ENCODE measurements around the gene EBF3.

The EBF3 gene

GRCh38 chr10:129873351-129873750 is 90.7 kb downstream of the EBF3 start:
- H3K27ac ChIP-seq = no peak overlapping the region
- no peak for TF ChIP-seq CTCF (conservative IDR thresholded peaks at IDR 0.05)

- no peak overlapping the region for H3K27ac ChIP-seq
- no peak for TF ChIP-seq CTCF (conservative IDR thresholded peaks at IDR 0.05)
Observed at GRCh38 chr10:129871966-129872365, 92.1 kb downstream of the EBF3 start.

GRCh38 chr10:129870961-129871621 is 93.0 kb downstream of the EBF3 start:
- no peak for TF ChIP-seq CTCF (conservative IDR thresholded peaks at IDR 0.05)
- no peak overlapping the region for H3K27ac ChIP-seq

GRCh38 chr10:129870474-129870757 is 93.7 kb downstream of the EBF3 start:
- TF ChIP-seq CTCF (conservative IDR thresholded peaks at IDR 0.05) = no peak
- H3K27ac ChIP-seq = no peak overlapping the region

- no peak for TF ChIP-seq CTCF (conservative IDR thresholded peaks at IDR 0.05)
- no peak overlapping the region for H3K27ac ChIP-seq
Observed at GRCh38 chr10:129869596-129870473, 94.2 kb downstream of the EBF3 start.

GRCh38 chr10:129868449-129869035 is 95.5 kb downstream of the EBF3 start:
- H3K27ac ChIP-seq = no peak overlapping the region
- no peak for TF ChIP-seq CTCF (conservative IDR thresholded peaks at IDR 0.05)

GRCh38 chr10:129867631-129868179 is 96.4 kb downstream of the EBF3 start:
- no peak for TF ChIP-seq CTCF (conservative IDR thresholded peaks at IDR 0.05)
- H3K27ac ChIP-seq = no peak overlapping the region
